Osteocyte (in vitro differentiated cells): ENCODE results near the gene VWC2L. TPM values are rescaled to one million over a fixed set of nuclear protein-coding genes. Genes with fewer than 3 reads are reported as not detected.

Experiments used
- DNase-seq: peaks from one replicate; pipeline ENCODE4 v3.0.0; 2021; ENCODE audit warnings: mixed read lengths; ENCODE audit not compliant: unreplicated experiment; ENCODE audit errors: extremely low spot score
- H3K27ac Mint-ChIP-seq: one replicate; pipeline ENCODE4 v1.8.0; 2021; ENCODE audit warnings: mild to moderate bottlenecking, mixed read lengths; ENCODE audit not compliant: unreplicated experiment
- H3K27me3 Mint-ChIP-seq: one replicate; pipeline ENCODE4 v1.8.0; 2021; ENCODE audit warnings: mixed read lengths; ENCODE audit not compliant: unreplicated experiment
- H3K36me3 Mint-ChIP-seq: one replicate; pipeline ENCODE4 v1.8.0; 2021; ENCODE audit warnings: mixed read lengths; ENCODE audit not compliant: unreplicated experiment
- H3K4me1 Mint-ChIP-seq: one replicate; pipeline ENCODE4 v1.8.0; 2021; ENCODE audit warnings: mixed read lengths; ENCODE audit not compliant: unreplicated experiment
- H3K4me3 Mint-ChIP-seq: one replicate; pipeline ENCODE4 v1.8.0; 2021; ENCODE audit warnings: mild to moderate bottlenecking, moderate library complexity, mixed read lengths; ENCODE audit not compliant: unreplicated experiment
- H3K9me3 Mint-ChIP-seq: one replicate; pipeline ENCODE4 v1.8.0; 2021; ENCODE audit warnings: mixed read lengths; ENCODE audit not compliant: unreplicated experiment
- total RNA-seq: library from RNA; stranded (reverse); gene quantifications from 2 replicates; pipeline ENCODE4 v1.2.1, GENCODE V29; 2021
- TF ChIP-seq, protein P1 (sequence below): fragments of 200-600 bp; sonication (generic); IDR thresholded peaks from 2 replicates; pipeline ENCODE4 v1.5.0; 2021; ENCODE audit warnings: antibody characterized with exemption, mild to moderate bottlenecking, moderate library complexity

VWC2L gene
- total RNA-seq, 1 donor from 2014 or later: not detected

DNA sequence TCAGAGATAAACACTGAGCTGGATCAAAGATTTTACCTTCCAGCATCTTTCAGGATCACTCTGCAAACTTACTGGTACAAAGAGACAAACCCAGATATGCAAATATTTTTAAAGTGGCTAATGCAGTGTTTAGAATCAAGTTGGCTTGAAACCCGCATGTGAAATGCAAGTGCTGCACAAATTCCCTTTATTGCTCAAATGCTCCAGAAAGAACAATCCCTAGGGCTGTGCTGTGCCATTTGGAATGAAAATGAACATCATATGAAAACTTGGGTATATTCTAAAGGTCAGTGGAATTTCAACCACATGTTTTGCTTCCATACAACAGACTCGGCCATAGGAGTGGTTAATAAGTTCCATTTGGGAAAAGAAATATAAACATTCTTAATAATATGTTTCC is 139.1 kb downstream of the VWC2L start:
- H3K27me3 Mint-ChIP-seq: no peaks in the 10 kb centered on the region
- H3K9me3 Mint-ChIP-seq: no peaks in the 10 kb centered on the region
- H3K4me1 Mint-ChIP-seq: peaks cover 5% of the 10 kb centered on the region
- TF ChIP-seq, protein P1, sequence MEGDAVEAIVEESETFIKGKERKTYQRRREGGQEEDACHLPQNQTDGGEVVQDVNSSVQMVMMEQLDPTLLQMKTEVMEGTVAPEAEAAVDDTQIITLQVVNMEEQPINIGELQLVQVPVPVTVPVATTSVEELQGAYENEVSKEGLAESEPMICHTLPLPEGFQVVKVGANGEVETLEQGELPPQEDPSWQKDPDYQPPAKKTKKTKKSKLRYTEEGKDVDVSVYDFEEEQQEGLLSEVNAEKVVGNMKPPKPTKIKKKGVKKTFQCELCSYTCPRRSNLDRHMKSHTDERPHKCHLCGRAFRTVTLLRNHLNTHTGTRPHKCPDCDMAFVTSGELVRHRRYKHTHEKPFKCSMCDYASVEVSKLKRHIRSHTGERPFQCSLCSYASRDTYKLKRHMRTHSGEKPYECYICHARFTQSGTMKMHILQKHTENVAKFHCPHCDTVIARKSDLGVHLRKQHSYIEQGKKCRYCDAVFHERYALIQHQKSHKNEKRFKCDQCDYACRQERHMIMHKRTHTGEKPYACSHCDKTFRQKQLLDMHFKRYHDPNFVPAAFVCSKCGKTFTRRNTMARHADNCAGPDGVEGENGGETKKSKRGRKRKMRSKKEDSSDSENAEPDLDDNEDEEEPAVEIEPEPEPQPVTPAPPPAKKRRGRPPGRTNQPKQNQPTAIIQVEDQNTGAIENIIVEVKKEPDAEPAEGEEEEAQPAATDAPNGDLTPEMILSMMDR: no peak
- H3K4me3 Mint-ChIP-seq: no peak overlapping the region
- DNase-seq: no peak
- H3K36me3 Mint-ChIP-seq: no peaks in the 10 kb centered on the region
- no peak overlapping the region for H3K27ac Mint-ChIP-seq

DNA sequence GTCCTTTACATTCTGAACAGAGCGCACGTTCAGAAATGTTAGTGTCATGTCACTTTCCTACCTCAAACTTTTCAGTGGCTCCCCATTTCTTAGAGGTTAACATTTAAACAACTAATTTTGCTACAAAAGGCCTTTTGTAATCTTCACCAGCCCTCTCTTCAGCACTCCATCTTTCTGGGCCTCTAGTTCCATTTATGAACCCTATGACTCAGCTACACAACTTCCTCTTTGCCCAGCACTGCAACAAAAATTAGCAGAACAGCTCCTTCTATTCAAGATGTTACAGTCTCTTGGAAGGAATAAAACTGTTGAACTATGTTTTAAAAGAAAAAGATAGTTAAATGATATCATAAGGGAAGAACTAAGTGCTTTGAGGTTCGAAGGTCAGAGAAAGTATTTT is 139.9 kb downstream of the VWC2L start:
- DNase-seq: no peak
- no peaks in the 10 kb centered on the region for H3K36me3 Mint-ChIP-seq
- no peak overlapping the region for H3K27ac Mint-ChIP-seq
- no peak overlapping the region for H3K4me3 Mint-ChIP-seq
- TF ChIP-seq, protein P1: no peak
- peaks cover 5% of the 10 kb centered on the region for H3K4me1 Mint-ChIP-seq
- H3K9me3 Mint-ChIP-seq: no peaks in the 10 kb centered on the region
- no peaks in the 10 kb centered on the region for H3K27me3 Mint-ChIP-seq

DNA sequence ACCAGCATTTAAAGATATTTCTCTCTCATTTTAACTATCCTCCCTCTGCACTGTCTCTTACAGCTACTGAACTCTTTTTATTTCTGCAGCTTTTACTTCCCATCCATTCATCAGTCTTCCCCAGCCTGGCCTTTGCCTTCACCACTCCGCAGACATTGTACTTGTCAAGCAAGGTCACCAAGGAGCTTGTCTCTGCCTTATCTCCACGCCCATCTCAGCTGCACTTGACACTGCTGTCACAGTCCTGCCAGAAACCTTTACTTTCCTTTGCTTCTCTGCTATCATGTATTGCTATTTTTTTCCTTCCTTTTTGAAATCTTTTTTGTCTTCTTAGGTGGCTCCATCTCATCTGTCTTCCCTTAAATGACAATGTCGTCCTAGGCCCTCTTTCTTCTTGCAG is 147.0 kb downstream of the VWC2L start:
- Mint-ChIP-seq H3K4me1 (no peaks in the 10 kb centered on the region), H3K27ac (no peak overlapping the region), H3K9me3 (peaks cover 9% of the 10 kb centered on the region), H3K36me3 (no peaks in the 10 kb centered on the region), H3K4me3 (no peak overlapping the region), H3K27me3 (no peaks in the 10 kb centered on the region)
- no peak for DNase-seq
- TF ChIP-seq, protein P1: no peak

DNA sequence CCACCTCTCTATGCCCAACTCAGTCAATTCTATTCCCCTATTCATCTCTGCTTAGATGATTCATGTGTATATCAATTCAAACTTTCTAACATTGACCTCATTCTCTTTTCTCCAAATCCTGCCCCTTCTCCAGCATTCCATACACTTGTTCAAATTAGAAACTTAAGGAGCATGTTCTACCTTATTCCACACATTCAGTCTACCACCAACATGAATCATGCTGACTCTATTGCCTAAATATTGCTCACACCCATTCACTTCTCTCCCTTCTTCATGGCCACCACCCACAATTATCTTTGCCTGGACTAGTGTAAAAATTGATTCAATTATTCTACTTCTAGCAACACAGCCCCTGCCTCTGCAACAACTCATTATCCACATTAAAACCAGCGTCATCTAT is 147.5 kb downstream of the VWC2L start:
- Mint-ChIP-seq H3K36me3 (no peaks in the 10 kb centered on the region), H3K4me3 (no peak overlapping the region), H3K4me1 (no peaks in the 10 kb centered on the region), H3K9me3 (peaks cover 10% of the 10 kb centered on the region), H3K27me3 (no peaks in the 10 kb centered on the region), H3K27ac (no peak overlapping the region)
- DNase-seq: no peak
- TF ChIP-seq, protein P1: no peak

DNA sequence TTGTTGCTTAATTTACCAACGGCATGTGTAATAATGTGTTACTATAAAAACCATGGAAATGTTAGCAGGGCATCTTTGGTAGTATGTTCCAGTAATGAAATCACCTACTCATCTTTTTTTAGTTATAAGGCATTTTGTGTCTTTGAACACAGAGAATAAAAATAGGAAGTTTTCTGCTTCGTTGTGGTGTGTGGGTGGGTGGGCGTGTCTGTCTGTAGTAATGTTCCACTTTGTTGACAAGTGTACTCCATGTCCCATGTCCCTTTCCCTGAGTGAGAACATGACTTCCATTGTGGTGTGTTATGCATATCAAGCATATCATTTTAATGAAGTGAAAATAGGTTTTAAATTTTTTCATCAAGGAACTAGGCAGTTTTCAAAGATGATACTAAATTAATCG is 149.3 kb downstream of the VWC2L start:
- no peaks in the 10 kb centered on the region for H3K36me3 Mint-ChIP-seq
- no peaks in the 10 kb centered on the region for H3K27me3 Mint-ChIP-seq
- H3K4me1 Mint-ChIP-seq: no peaks in the 10 kb centered on the region
- no peak overlapping the region for H3K4me3 Mint-ChIP-seq
- TF ChIP-seq, protein P1: no peak
- H3K9me3 Mint-ChIP-seq: peaks cover 21% of the 10 kb centered on the region
- no peak for DNase-seq
- no peak overlapping the region for H3K27ac Mint-ChIP-seq
